ENCODE results near the gene RABGAP1. TPM values are rescaled to one million over a fixed set of nuclear protein-coding genes. Genes with fewer than 3 reads are reported as not detected.
A peak's percentile ranks its signal among the peaks of the same experiment; 100 is the strongest.

Gene RABGAP1
- total and polyA plus RNA-seq, 8 donors, result 52.6 to 85.9 (median 76.2) TPM

- DNase-seq, result no peak
- peak; percentile 58 for ATAC-seq
- H3K4me1 ChIP-seq, result no peaks in the 10 kb centered on the region
- no peak for TF ChIP-seq CTCF (IDR thresholded peaks at IDR 0.05)
- no peaks in the 10 kb centered on the region for H3K27me3 ChIP-seq
- H3K4me3 ChIP-seq, result no peak overlapping the region
- intact Hi-C loops (cut with DNase I), result no loop called here
- H3K9me3 ChIP-seq, result no peaks in the 10 kb centered on the region
- no peak overlapping the region for H3K27ac ChIP-seq
- peaks cover 0 to 95% of the 10 kb centered on the region in 2 donors for H3K36me3 ChIP-seq
Measured at GRCh38 chr9:123102375-123103113, 161.7 kb downstream of the RABGAP1 start.

GRCh38 chr9:123104807-123105206, 164.0 kb downstream of the RABGAP1 start:
- no peak for DNase-seq
- Histone ChIP-seq H3K4me3 (no peak overlapping the region), H3K9me3 (no peaks in the 10 kb centered on the region), H3K36me3 (peaks cover 0 to 93% of the 10 kb centered on the region in 2 donors), H3K27ac (no peak overlapping the region), H3K27me3 (no peaks in the 10 kb centered on the region), H3K4me1 (no peaks in the 10 kb centered on the region)
- ATAC-seq, result no peak
- intact Hi-C loops (cut with DNase I), result no loop called here
- no peak for TF ChIP-seq CTCF (IDR thresholded peaks at IDR 0.05)

GRCh38 chr9:123105490-123105889, 164.7 kb downstream of the RABGAP1 start:
- ATAC-seq, result no peak
- Histone ChIP-seq H3K36me3 (peaks cover 0 to 88% of the 10 kb centered on the region in 2 donors), H3K4me1 (no peaks in the 10 kb centered on the region), H3K27ac (no peak overlapping the region), H3K9me3 (no peaks in the 10 kb centered on the region), H3K4me3 (no peak overlapping the region), H3K27me3 (no peaks in the 10 kb centered on the region)
- intact Hi-C loops (cut with DNase I), result no loop called here
- DNase-seq, result no peak
- no peak for TF ChIP-seq CTCF (IDR thresholded peaks at IDR 0.05)

GRCh38 chr9:123107639-123108285, 166.9 kb downstream of the RABGAP1 start:
- Histone ChIP-seq H3K9me3 (no peaks in the 10 kb centered on the region), H3K4me1 (no peaks in the 10 kb centered on the region), H3K36me3 (peaks cover 0 to 65% of the 10 kb centered on the region in 2 donors), H3K27ac (no peak overlapping the region), H3K4me3 (no peak overlapping the region), H3K27me3 (no peaks in the 10 kb centered on the region)
- DNase-seq, result no peak
- intact Hi-C loops (cut with DNase I), result no loop called here
- no peak for ATAC-seq
- TF ChIP-seq CTCF (IDR thresholded peaks at IDR 0.05), result no peak

GRCh38 chr9:123108976-123109375, 168.2 kb downstream of the RABGAP1 start:
- intact Hi-C loops (cut with DNase I), result no loop called here
- Histone ChIP-seq H3K36me3 (peaks cover 0 to 55% of the 10 kb centered on the region in 2 donors), H3K9me3 (no peaks in the 10 kb centered on the region), H3K27ac (no peak overlapping the region), H3K4me3 (no peak overlapping the region), H3K27me3 (no peaks in the 10 kb centered on the region), H3K4me1 (no peaks in the 10 kb centered on the region)
- DNase-seq (no peak), ATAC-seq (no peak)
- TF ChIP-seq CTCF (IDR thresholded peaks at IDR 0.05), result no peak
